ENCODE data around the gene LCE1B. TPM values are rescaled to one million over a fixed set of nuclear protein-coding genes. Genes with fewer than 3 reads are reported as not detected.

The LCE1B gene
- not detected for polyA plus RNA-seq (ENCODE audit: low read depth in 6 of 6)

DNA sequence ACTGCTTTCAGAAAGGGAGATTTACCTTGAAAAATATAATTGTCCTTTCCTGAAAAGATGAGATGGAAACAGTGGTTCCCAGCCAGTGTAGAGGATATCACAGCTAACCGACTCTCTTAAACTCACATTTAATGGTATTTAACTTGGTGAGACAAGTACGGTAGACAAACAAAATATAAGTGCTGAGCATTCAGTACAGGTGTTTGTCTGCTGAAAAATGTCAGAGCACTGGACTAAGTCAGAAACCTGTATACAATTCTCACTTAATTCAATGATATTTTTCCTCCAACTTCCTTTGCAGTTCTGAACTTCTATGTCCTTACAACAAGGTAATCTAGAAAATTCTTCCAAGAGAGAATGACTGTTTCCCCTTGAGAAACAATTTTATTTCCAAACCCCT, at the start of gene LCE1B:
Gene LCE1B (plus strand): TSS at position 301 of the 400 bp plus-strand sequence. CDS start 476 bp downstream, outside the sequence.
- Mint-ChIP-seq H3K4me3 (peak within 1 kb of the TSS in 1 of 8 donors; percentile 63), H3K36me3 (no peaks in the 10 kb centered on the region), H3K4me1 (no peaks in the 10 kb centered on the region), H3K9me3 (peaks cover 0 to 10% (median 0%) of the 10 kb centered on the region in 7 donors), H3K27ac (peak within 1 kb of the TSS in 1 of 6 donors; percentile 58), H3K27me3 (peaks cover 20 to 34% (median 28%) of the 10 kb centered on the region in 3 donors)
- DNase-seq, result no peak
- no peak for ATAC-seq (ENCODE audit: low read depth in 2 of 2)

GRCh38 chr1:152768847-152769533, 42.8 kb upstream of the LCE1B start:
- peak overlapping the region in 1 of 8 donors; percentile 42 for H3K4me3 Mint-ChIP-seq

GRCh38 chr1:152770411-152770810, 41.4 kb upstream of the LCE1B start:
- H3K27ac Mint-ChIP-seq, result peak overlapping the region in 2 of 6 donors; percentile 8 to 50
- no peak for ATAC-seq (ENCODE audit: low read depth in 2 of 2)

More at GRCh38 chr1:152768847-152769533, 42.8 kb upstream of the LCE1B start:
- ATAC-seq (ENCODE audit: low read depth in 2 of 2), result no peak
- Mint-ChIP-seq H3K36me3 (no peaks in the 10 kb centered on the region), H3K27ac (no peak overlapping the region), H3K27me3 (peaks cover 10 to 30% (median 25%) of the 10 kb centered on the region in 3 donors), H3K9me3 (peaks cover 0 to 8% (median 5%) of the 10 kb centered on the region in 7 donors), H3K4me1 (no peaks in the 10 kb centered on the region)
- DNase-seq, result no peak

GRCh38 chr1:152774875-152775274, 36.9 kb upstream of the LCE1B start, which contains the start of gene LCE1F:
TSS of gene LCE1F (plus strand) at chr1:152775140. CDS start at chr1:152776372, 1,232 bp downstream.
- ATAC-seq (ENCODE audit: low read depth in 2 of 2), result no peak
- Mint-ChIP-seq H3K4me1 (no peaks in the 10 kb centered on the region), H3K27me3 (peaks cover 26 to 44% (median 44%) of the 10 kb centered on the region in 3 donors), H3K4me3 (no peak within 1 kb of the TSS), H3K36me3 (no peaks in the 10 kb centered on the region), H3K27ac (no peak within 1 kb of the TSS), H3K9me3 (peaks cover 0 to 14% (median 7%) of the 10 kb centered on the region in 7 donors)
- no peak for DNase-seq

More at GRCh38 chr1:152770411-152770810, 41.4 kb upstream of the LCE1B start:
- H3K4me1 Mint-ChIP-seq, result no peaks in the 10 kb centered on the region
- H3K27me3 Mint-ChIP-seq, result peaks cover 19 to 38% (median 24%) of the 10 kb centered on the region in 3 donors
- DNase-seq, result no peak
- H3K36me3 Mint-ChIP-seq, result no peaks in the 10 kb centered on the region
- H3K9me3 Mint-ChIP-seq, result peaks cover 0 to 11% (median 7%) of the 10 kb centered on the region in 7 donors
- no peak overlapping the region for H3K4me3 Mint-ChIP-seq

GRCh38 chr1:152776361-152776760, 35.4 kb upstream of the LCE1B start:
- ATAC-seq (ENCODE audit: low read depth in 2 of 2), result no peak
- H3K4me3 Mint-ChIP-seq, result no peak overlapping the region
- no peak for DNase-seq
- H3K27ac Mint-ChIP-seq, result no peak overlapping the region
- H3K27me3 Mint-ChIP-seq, result peaks cover 22 to 44% (median 39%) of the 10 kb centered on the region in 3 donors
- H3K9me3 Mint-ChIP-seq, result peaks cover 0 to 14% (median 6%) of the 10 kb centered on the region in 7 donors
- H3K4me1 Mint-ChIP-seq, result no peaks in the 10 kb centered on the region
- H3K36me3 Mint-ChIP-seq, result no peaks in the 10 kb centered on the region

GRCh38 chr1:152777510-152778137, 34.1 kb upstream of the LCE1B start:
- peaks cover 0 to 9% (median 3%) of the 10 kb centered on the region in 7 donors for H3K9me3 Mint-ChIP-seq
- no peaks in the 10 kb centered on the region for H3K4me1 Mint-ChIP-seq
- H3K4me3 Mint-ChIP-seq, result no peak overlapping the region
- no peak for DNase-seq
- no peaks in the 10 kb centered on the region for H3K36me3 Mint-ChIP-seq
- no peak for ATAC-seq (ENCODE audit: low read depth in 2 of 2)
- no peak overlapping the region for H3K27ac Mint-ChIP-seq
- H3K27me3 Mint-ChIP-seq, result peaks cover 24 to 44% (median 39%) of the 10 kb centered on the region in 3 donors

DNA sequence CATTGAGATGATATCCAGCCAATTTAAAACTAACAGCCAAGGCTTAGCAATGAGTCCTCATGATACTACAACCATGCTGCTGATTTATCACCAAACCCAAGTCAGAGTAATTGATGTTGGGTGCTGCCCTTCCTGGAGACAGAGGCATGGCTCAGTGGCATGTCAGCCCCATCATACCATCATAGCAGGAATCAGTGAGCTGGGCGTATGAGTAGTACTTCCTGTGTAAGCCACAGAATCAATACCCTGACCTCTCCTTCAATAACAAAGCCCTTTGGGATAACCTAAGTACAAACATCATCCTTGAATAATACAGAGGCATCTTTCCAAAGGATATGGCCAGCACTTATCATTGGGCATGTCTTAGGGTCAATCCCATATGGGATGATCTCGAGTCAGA, 28.7 kb upstream of the LCE1B start:
- no peak for ATAC-seq (ENCODE audit: low read depth in 2 of 2)
- Mint-ChIP-seq H3K4me3 (no peak overlapping the region), H3K36me3 (no peaks in the 10 kb centered on the region), H3K9me3 (peaks cover 0 to 1% (median 0%) of the 10 kb centered on the region in 7 donors), H3K4me1 (no peaks in the 10 kb centered on the region), H3K27ac (no peak overlapping the region), H3K27me3 (peaks cover 38 to 52% (median 49%) of the 10 kb centered on the region in 3 donors)
- no peak for DNase-seq

DNA sequence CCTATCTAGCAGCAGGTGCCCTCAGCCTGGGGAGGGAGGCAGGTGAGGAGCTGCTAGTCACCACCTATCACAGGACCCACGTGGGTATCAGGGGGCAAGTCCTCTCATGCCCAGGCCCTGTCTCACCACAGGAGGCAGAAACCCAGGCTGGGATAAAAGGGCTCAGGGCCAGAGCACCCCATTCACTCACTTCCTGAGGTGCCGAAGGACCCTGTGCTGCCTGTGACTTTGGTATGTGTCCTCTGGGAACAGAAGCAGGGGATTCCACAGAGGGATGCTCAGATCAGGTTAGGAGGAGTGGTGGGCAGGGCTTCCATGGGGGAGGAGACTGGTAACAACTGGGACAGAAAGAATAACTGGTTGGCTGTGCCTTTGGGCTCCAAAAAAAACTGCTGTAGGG, 25.7 kb upstream of the LCE1B start, which contains the start of gene LCE1E:
Gene LCE1E (plus strand): TSS at position 181 of the 400 bp plus-strand sequence. CDS start 1,043 bp downstream, outside the sequence.
- H3K36me3 Mint-ChIP-seq, result no peaks in the 10 kb centered on the region
- peaks cover 28 to 39% (median 31%) of the 10 kb centered on the region in 3 donors for H3K27me3 Mint-ChIP-seq
- DNase-seq, result no peak
- H3K27ac Mint-ChIP-seq, result no peak within 1 kb of the TSS
- peaks cover 0 to 2% (median 0%) of the 10 kb centered on the region in 7 donors for H3K9me3 Mint-ChIP-seq
- H3K4me1 Mint-ChIP-seq, result no peaks in the 10 kb centered on the region
- ATAC-seq (ENCODE audit: low read depth in 2 of 2), result no peak
- no peak within 1 kb of the TSS for H3K4me3 Mint-ChIP-seq

- no peak for DNase-seq
- Mint-ChIP-seq H3K9me3 (peaks cover 0 to 11% (median 0%) of the 10 kb centered on the region in 7 donors), H3K4me3 (no peak overlapping the region), H3K27me3 (peaks cover 6 to 12% (median 8%) of the 10 kb centered on the region in 3 donors), H3K36me3 (no peaks in the 10 kb centered on the region), H3K4me1 (no peaks in the 10 kb centered on the region), H3K27ac (no peak overlapping the region)
- ATAC-seq (ENCODE audit: low read depth in 2 of 2), result no peak
Observed at GRCh38 chr1:152795686-152796085, 16.1 kb upstream of the LCE1B start.

GRCh38 chr1:152796421-152796820, 15.3 kb upstream of the LCE1B start, which contains the start of gene LCE1D:
TSS of gene LCE1D (plus strand) at chr1:152796721. CDS start at chr1:152797795, 1,074 bp downstream.
- Mint-ChIP-seq H3K4me1 (no peaks in the 10 kb centered on the region), H3K27me3 (peaks cover 9 to 14% (median 14%) of the 10 kb centered on the region in 3 donors), H3K9me3 (peaks cover 0 to 11% (median 0%) of the 10 kb centered on the region in 7 donors), H3K27ac (no peak within 1 kb of the TSS), H3K4me3 (no peak within 1 kb of the TSS), H3K36me3 (no peaks in the 10 kb centered on the region)
- no peak for DNase-seq
- ATAC-seq (ENCODE audit: low read depth in 2 of 2), result no peak

DNA sequence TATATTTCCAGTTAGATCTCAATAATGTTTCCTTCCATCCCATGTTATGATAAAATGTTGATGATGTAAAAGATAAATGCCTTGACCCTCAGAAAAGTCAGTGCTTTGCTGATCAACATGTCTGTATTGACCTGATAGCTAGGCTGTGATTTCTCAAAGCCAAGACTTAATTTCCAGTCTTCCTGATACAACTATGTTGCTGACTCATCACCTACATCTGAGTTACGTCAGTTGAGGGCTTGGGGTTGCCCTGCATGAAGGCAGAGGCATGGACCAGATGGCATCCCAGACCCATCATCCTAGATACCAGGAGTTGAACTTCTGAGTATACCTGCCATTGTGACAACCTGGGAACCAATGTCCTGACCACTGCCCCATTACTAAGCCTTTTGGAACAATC, 10.4 kb upstream of the LCE1B start:
- Mint-ChIP-seq H3K9me3 (peaks cover 0 to 11% (median 0%) of the 10 kb centered on the region in 7 donors), H3K4me3 (no peak overlapping the region), H3K27me3 (peaks cover 28 to 37% (median 30%) of the 10 kb centered on the region in 3 donors), H3K4me1 (no peaks in the 10 kb centered on the region), H3K36me3 (no peaks in the 10 kb centered on the region), H3K27ac (no peak overlapping the region)
- ATAC-seq (ENCODE audit: low read depth in 2 of 2) (no peak), DNase-seq (no peak)

DNA sequence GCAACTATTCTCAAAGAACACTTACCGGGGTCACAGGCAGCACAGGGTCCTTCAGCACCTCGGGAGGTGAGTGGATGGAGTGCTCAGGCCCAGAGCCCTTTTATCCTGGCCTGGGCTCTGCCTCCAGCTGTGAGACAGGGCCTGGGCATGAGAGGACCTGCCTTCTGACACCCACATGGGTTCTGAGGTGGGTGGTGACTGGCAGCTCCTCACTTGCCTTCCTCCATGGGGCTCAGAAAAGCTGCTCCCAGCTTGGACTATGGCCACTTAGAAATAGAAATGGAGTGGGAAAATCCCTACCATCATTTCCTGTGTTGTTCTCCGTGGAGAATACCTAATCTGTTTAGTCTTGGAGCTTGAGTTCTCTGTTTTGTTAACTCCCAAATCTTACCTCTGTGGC, 5.2 kb upstream of the LCE1B start, which contains the start of gene LCE1C:
Gene LCE1C (minus strand): TSS at position 76 of the 400 bp plus-strand sequence. CDS start 1,173 bp downstream, outside the sequence.
- Mint-ChIP-seq H3K4me1 (no peaks in the 10 kb centered on the region), H3K4me3 (no peak within 1 kb of the TSS), H3K27ac (no peak within 1 kb of the TSS), H3K27me3 (peaks cover 21 to 32% (median 31%) of the 10 kb centered on the region in 3 donors), H3K9me3 (peaks cover 0 to 10% (median 0%) of the 10 kb centered on the region in 7 donors), H3K36me3 (no peaks in the 10 kb centered on the region)
- no peak for ATAC-seq (ENCODE audit: low read depth in 2 of 2)
- DNase-seq, result no peak

DNA sequence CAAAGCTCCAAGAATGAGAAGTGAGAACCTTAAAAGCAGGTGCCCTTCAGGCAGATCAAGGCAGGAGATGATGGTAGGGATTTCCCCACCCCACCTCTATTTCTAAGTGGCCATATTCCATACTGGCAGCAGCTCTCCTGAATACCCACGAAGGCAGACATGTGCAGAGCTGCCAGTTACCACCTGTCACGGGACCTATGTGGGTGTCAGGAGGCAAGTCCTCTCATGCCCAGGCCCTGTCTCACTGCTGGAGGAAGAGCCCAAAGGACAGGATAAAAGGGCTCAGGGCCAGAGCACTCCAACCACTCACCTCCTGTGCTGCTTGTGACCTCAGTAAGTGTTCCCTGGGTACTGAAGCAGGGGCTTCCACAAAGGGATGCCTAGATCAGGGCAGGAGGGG, 721 bp upstream of the LCE1B start:
- ATAC-seq (ENCODE audit: low read depth in 2 of 2) (no peak), DNase-seq (no peak)
- peak overlapping the region in 1 of 6 donors; percentile 58 for H3K27ac Mint-ChIP-seq
- H3K9me3 Mint-ChIP-seq, result peaks cover 0 to 10% (median 0%) of the 10 kb centered on the region in 7 donors
- no peaks in the 10 kb centered on the region for H3K36me3 Mint-ChIP-seq
- H3K4me1 Mint-ChIP-seq, result no peaks in the 10 kb centered on the region
- H3K4me3 Mint-ChIP-seq, result no peak overlapping the region
- H3K27me3 Mint-ChIP-seq, result peaks cover 18 to 33% (median 32%) of the 10 kb centered on the region in 3 donors

All from naive B cell (primary cell).